GM12873 (cell line): ENCODE data around the gene STPG3.
A peak's percentile ranks its signal among the peaks of the same experiment; 100 is the strongest.

ENCODE experiments used
- TF ChIP-seq, protein P1 (sequence below): IDR thresholded peaks from 2 replicates; pipeline ENCODE4 v1.5.1; 2012; ENCODE audit warnings: low read depth, mild to moderate bottlenecking, moderate library complexity, low read length, control low read depth; ENCODE audit not compliant: insufficient read depth; ENCODE audit errors: missing control alignments

STPG3 gene

GRCh38 chr9:137277329-137278041, 26.4 kb downstream of the STPG3 start, which contains the start of gene TOR4A:
TOR4A (plus strand) TSS chr9:137277726; CDS start chr9:137278690, 964 bp downstream.
- TF ChIP-seq, protein P1, sequence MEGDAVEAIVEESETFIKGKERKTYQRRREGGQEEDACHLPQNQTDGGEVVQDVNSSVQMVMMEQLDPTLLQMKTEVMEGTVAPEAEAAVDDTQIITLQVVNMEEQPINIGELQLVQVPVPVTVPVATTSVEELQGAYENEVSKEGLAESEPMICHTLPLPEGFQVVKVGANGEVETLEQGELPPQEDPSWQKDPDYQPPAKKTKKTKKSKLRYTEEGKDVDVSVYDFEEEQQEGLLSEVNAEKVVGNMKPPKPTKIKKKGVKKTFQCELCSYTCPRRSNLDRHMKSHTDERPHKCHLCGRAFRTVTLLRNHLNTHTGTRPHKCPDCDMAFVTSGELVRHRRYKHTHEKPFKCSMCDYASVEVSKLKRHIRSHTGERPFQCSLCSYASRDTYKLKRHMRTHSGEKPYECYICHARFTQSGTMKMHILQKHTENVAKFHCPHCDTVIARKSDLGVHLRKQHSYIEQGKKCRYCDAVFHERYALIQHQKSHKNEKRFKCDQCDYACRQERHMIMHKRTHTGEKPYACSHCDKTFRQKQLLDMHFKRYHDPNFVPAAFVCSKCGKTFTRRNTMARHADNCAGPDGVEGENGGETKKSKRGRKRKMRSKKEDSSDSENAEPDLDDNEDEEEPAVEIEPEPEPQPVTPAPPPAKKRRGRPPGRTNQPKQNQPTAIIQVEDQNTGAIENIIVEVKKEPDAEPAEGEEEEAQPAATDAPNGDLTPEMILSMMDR, result peak; percentile 33

DNA sequence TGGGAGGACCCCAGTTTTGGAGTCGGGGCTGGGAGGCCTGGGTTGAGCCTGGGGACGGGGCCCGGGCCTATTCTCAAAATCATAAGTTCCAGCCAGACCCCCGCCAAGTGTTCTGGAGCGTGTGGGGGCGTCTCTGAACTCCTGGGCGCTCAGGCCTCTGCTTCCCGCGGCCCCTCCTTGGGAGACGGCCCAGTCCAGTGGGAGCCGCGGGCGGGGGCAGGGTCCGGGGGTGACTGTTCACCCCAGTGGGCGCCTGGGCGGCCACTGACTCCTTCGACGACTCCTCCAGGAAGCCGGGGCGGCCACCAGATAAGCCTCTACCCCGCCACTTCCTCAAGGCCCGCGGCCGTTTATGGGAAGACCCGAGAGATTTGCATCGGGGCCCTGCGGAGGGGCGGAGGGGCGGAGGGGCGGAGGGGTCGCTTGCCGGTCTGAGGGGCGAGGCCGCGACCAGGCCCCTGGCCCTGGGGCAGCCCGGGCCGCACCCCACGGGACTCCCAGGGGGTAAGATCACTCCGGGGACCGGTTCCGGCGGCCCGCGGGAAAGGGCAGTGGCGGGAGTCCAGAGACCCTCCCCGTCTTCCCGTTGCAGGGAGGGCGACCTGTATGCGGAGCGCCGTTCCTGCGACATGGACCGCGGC, 27.1 kb downstream of the STPG3 start:
- TF ChIP-seq, protein P1, result no peak

DNA sequence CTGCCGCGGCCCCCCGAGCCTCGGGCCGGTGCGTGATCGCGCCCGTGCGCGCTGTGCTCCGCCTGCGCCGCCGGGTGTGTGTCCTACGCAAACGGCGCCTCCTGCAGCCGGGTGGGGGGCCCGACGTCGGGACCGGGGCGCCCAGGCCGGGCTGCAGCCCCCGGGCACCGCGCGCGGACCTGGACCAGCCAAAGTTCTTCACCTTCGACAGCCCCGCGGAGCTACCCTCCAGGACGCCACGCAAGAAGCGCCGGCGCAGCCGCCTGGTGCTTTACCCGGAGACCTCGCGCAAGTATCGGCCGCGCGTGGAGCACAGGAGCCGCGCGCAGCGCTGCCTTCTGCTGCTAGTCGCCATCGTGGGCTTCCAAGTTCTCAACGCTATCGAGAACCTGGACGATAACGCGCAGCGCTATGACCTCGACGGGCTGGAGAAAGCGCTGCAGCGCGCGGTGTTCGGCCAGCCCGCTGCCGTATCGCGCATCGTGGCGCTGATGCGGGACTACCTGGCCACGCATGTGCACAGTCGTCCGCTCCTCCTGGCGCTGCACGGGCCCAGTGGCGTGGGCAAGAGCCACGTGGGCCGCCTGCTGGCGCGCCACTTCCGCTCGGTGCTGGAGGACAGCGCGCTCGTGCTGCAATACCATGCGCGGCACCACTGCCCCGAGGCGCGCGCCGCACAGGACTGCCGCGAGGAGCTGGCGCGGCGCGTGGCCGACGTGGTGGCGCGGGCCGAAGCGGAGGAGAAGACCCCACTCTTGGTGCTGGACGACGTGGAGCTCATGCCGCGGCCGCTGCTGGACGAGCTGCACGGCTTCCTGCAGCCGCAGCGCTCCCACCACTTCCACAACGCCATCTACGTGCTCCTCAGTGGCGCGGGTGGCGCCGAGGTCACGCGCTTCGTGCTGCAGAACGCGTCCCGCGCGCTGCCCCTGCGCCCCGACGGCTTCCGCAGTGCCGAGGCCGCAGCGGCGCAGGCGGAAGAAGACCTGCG, 27.9 kb downstream of the STPG3 start:
- TF ChIP-seq, protein P1, result no peak

GRCh38 chr9:137279741-137280473, 28.8 kb downstream of the STPG3 start:
- TF ChIP-seq, protein P1, result no peak

DNA sequence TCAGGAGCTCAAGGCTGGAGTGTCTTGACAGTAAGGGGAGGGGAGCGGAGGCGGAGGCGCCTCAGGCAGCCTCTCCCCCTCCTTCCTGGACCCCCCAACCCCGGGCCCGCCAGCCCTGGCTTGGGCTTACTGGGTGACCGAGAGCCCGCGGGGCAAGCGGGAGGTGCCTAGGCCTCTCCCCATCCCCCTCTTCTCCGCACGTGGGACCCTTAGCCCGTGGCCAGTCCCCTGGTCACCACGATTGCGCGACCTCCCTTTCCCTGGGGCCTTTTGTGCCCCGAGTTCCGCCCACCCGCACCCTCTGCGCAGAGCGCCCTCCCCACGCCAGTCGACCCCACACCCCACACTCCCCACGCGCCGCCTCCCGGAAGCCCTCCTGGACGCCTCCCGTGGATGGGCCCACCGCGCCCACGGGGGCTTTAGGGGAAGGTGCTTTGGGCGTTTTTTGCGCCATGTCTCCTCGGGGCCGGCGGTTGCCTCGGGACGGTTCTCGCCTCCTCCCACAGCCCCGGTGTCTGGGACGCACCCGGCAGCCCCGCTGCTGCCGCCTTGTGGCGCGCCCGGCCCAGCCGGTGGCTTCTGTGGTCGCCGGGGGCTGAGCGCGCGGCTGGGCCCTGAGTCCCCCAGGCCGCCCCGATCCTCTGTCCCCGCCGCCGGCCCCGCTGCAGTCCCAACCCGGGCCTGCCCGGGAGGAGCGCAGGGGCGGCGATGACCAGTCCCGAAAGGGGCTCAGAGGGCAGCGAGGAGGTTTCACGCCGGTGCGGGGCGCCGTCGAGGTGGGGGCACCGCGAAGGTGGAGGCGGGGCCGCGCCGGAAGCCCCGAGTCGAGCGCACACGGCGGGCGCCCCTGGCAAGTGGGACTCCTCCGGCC, 29.6 kb downstream of the STPG3 start:
- TF ChIP-seq, protein P1, result peak; percentile 32

GRCh38 chr9:137281345-137282116, 30.4 kb downstream of the STPG3 start:
- TF ChIP-seq, protein P1, result no peak
